Right lobe of liver (tissue), 6 donors: ENCODE data around the gene TMEM63C. TPM values are rescaled to one million over a fixed set of nuclear protein-coding genes. Genes with fewer than 3 reads are reported as not detected.

Experiments used
- ATAC-seq, 4 donors: fragments of 200-7000 bp; cut with Tn5 transposase; one replicate each; pipeline ENCODE4 v1.9.1; 2020; ENCODE audit warnings: mild to moderate bottlenecking in 4 of 4, moderate library complexity in 4 of 4
- DNase-seq, 3 donors: peaks; one replicate each; pipeline ENCODE4 v3.0.0-alpha.2; 2020
- H3K27ac ChIP-seq, 3 donors: fragments of 200-600 bp; one replicate each; pipeline ENCODE4 v1.8.0; 2022
- H3K27me3 ChIP-seq, 2 donors: fragments of 200-600 bp; one replicate each; pipeline ENCODE4 v1.8.0; 2022
- H3K36me3 ChIP-seq, 4 donors: fragments of 200-600 bp; sonication (generic) in 1 of 4; one replicate each; pipeline versions ENCODE4 v1.5.1 to v1.8.0; 2017 to 2022; ENCODE audit warnings: control low read depth in 1 of 4
- H3K4me1 ChIP-seq, 4 donors: fragments of 200-600 bp; sonication (generic) in 1 of 4; one replicate each; pipeline versions ENCODE4 v1.5.1 to v1.8.0; 2017 to 2022; ENCODE audit warnings: control low read depth in 1 of 4
- H3K4me3 ChIP-seq, 3 donors: fragments of 200-600 bp; one replicate each; pipeline ENCODE4 v1.8.0; 2022
- H3K9me3 ChIP-seq, 4 donors: fragments of 200-600 bp; sonication (generic) in 1 of 4; one replicate each; pipeline versions ENCODE4 v1.5.1 to v1.8.0; 2017 to 2022; ENCODE audit warnings: control low read depth in 1 of 4
- POLR2A ChIP-seq: fragments of 450-650 bp; IDR thresholded peaks from one replicate; pipeline ENCODE4 v1.6.1; 2017; ENCODE audit warnings: antibody characterized with exemption, mild to moderate bottlenecking
- WGBS: methylation state at CpG from one replicate; pipeline ENCODE4 v1.1.6; 2018; ENCODE audit warnings: low coverage, low lambda C conversion rate; ENCODE audit not compliant: insufficient coverage; ENCODE audit errors: missing lambda C conversion rate; 5-methylcytosine and 5-hydroxymethylcytosine counted together
- intact Hi-C, 2 donors: fragments of 100-400 bp; cut with DNase I; formaldehyde crosslinking; loops; one replicate each; pipeline versions ENCODE4 v1.11.2 to v1.14.1; 2022
- total RNA-seq, 6 experiments: library from RNA; depleted of rRNA in 2 of 6; stranded (reverse); fragments of >200 nt in 2 of 6; fragmentation: NEBNext Ultra II Directional in 3 of 6; extraction: Animal tissue kit (Norgen Biotek cat#: 25700) in 3 of 6; gene quantifications; one replicate each; pipeline versions ENCODE4 v1.1.0 to v1.2.4, GENCODE V29; 2016 to 2023
- TF ChIP-seq, protein P1 (sequence below), 4 donors: fragments of 200-600 bp in 3 of 4; fragments of 450-650 bp in 1 of 4; IDR thresholded peaks; one replicate each; pipeline versions ENCODE4 v1.5.1 to v1.8.0; 2016 to 2022; ENCODE audit warnings: antibody characterized with exemption in 4 of 4, mild to moderate bottlenecking in 2 of 4
- donor health status: DM: no; HTN: yes; CAD: no.
- donor health status: DM: no; HTN: no; CAD: no.
- donor health status: DM: no; HTN: no; CAD: no.
- donor health status: DM: no; HTN: yes; CAD: no.
- donor health status: DM: no; HTN: yes; CAD: no.

The TMEM63C gene
- total RNA-seq, 6 experiments from 2014 or later, result 0.07 to 0.82 (median 0.15) TPM; not detected in 2

DNA sequence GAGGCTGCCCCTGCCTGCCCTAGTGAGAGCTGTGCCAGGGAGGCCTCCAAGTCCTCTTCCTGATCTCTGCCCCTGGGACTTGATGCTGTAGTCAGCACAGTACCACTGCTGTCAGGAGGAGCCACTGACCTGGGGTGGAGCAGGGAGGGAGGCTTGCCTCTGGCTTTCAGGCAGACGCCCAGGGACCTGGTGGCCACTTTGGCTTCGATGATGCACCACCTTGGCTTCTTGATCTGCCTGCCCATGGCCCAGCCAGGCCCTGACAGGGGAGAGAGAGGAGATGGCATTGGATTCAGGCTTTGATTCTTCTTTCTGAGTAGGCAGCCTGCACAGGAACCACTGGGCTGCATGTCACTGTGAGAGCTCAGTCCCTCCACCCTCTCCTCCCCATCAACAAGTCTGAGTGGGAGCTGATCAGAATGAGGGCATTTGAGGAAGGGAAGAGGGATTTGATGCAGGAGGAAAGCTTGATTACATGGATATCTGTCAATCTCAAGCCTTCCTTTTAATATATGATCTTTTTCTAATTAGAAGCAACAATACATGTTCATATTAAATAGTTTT, 24.7 kb downstream of the TMEM63C start:
- H3K27ac ChIP-seq, result no peak overlapping the region
- H3K9me3 ChIP-seq, result no peaks in the 10 kb centered on the region
- TF ChIP-seq POLR2A, result no peak
- TF ChIP-seq, protein P1, sequence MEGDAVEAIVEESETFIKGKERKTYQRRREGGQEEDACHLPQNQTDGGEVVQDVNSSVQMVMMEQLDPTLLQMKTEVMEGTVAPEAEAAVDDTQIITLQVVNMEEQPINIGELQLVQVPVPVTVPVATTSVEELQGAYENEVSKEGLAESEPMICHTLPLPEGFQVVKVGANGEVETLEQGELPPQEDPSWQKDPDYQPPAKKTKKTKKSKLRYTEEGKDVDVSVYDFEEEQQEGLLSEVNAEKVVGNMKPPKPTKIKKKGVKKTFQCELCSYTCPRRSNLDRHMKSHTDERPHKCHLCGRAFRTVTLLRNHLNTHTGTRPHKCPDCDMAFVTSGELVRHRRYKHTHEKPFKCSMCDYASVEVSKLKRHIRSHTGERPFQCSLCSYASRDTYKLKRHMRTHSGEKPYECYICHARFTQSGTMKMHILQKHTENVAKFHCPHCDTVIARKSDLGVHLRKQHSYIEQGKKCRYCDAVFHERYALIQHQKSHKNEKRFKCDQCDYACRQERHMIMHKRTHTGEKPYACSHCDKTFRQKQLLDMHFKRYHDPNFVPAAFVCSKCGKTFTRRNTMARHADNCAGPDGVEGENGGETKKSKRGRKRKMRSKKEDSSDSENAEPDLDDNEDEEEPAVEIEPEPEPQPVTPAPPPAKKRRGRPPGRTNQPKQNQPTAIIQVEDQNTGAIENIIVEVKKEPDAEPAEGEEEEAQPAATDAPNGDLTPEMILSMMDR (IDR thresholded peaks at IDR 0.05), result no peak
- H3K4me3 ChIP-seq, result no peak overlapping the region
- intact Hi-C loops, result no loop called here
- ATAC-seq (no peak), DNase-seq (no peak)
- H3K36me3 ChIP-seq, result no peaks in the 10 kb centered on the region
- H3K4me1 ChIP-seq, result no peaks in the 10 kb centered on the region
- no peaks in the 10 kb centered on the region for H3K27me3 ChIP-seq
- WGBS, result no CpG with 5 or more reads among the region's 2 CpGs

DNA sequence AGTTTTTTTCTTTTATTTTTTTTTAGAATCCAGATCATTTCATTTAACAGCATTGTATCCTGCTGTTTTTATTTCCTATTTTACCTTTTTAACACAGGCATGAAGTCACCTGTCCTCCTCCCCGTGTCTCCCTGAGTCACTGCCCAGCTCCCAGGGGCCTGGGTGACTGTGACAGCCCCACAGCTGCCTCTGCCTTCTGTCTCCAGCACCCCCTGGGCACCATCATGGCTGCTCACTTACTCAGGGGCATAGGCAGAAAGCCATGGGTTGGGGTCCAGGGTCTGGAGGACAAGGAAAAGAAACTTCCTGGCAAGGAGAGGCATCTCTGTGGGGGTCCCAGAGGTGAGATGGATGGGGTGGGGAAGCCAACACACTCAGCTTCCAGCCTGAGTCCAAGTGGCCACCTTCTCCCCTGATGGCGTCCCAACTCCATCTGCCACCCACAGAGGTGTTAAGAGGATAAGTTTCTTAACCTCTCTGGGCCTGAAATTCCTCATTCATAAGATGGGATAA, 25.3 kb downstream of the TMEM63C start:
- H3K4me3 ChIP-seq, result no peak overlapping the region
- intact Hi-C loops, result no loop called here
- no peaks in the 10 kb centered on the region for H3K4me1 ChIP-seq
- 40% methylated on average over 1 of the region's 2 CpGs for whole genome bisulfite sequencing
- ATAC-seq (no peak), DNase-seq (no peak)
- no peak overlapping the region for H3K27ac ChIP-seq
- no peak for TF ChIP-seq POLR2A
- TF ChIP-seq, protein P1 (IDR thresholded peaks at IDR 0.05), result no peak
- H3K36me3 ChIP-seq, result no peaks in the 10 kb centered on the region
- no peaks in the 10 kb centered on the region for H3K27me3 ChIP-seq
- no peaks in the 10 kb centered on the region for H3K9me3 ChIP-seq

DNA sequence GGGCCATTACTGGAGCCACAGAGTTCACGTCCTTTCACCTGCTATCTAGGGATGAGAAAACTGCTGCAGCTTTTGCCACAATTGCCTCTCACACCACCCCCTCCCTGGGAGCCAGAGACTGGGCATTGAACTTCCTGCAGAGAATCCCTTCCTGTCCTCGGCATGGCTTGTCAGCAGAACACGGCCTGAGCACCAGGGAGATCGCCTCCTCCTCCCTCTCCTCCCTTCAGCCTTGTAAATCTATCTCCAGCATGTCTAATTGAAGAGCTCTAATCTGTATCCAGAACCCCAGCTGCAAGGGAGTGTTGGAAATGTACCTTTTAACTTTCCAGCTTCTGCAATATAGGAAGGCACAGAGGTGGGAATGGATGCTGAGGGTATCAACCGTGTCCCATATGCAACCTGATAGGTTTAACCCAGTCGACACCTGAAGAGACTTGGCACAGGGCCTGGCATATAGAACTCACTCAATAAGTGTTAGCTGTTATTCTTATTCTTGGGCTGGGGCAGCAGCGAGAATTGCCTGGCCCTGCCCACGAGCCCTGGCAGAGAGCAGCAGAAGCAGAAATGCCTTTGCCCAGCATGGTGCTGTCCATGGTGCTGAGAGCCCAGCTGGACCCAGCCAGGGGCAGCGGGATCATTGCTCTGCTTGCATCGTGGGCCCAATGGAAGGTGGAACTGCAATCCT, 26.8 kb downstream of the TMEM63C start:
- no peaks in the 10 kb centered on the region for H3K9me3 ChIP-seq
- DNase-seq, result peak; percentile 75 to 80 (median 76)
- ATAC-seq, result peak; percentile 84 to 96 (median 90)
- WGBS, result 14% methylated on average over 4 of the region's 10 CpGs
- intact Hi-C loops, result no loop called here
- no peaks in the 10 kb centered on the region for H3K27me3 ChIP-seq
- H3K4me3 ChIP-seq, result no peak overlapping the region
- no peak for TF ChIP-seq POLR2A
- TF ChIP-seq, protein P1 (IDR thresholded peaks at IDR 0.05), result no peak
- H3K4me1 ChIP-seq, result no peaks in the 10 kb centered on the region
- no peaks in the 10 kb centered on the region for H3K36me3 ChIP-seq
- H3K27ac ChIP-seq, result no peak overlapping the region

DNA sequence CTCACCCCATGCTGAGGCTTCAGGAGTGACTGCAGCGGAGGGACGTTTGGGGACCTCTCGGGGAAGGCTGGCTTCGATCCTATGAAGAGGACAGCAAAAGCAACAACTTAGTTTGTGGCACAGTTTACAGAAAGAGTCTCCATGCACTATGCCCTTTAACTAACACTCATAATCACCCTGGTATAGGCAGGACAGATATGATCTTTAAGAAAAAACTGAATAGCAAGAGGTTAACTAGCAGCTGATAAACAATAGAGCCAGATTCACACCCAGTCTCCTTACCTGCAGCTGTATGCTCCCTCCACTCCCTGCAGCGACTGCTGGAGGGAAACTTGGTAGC, 27.4 kb downstream of the TMEM63C start:
- Histone ChIP-seq H3K4me3 (no peak overlapping the region), H3K27me3 (no peaks in the 10 kb centered on the region), H3K27ac (no peak overlapping the region), H3K9me3 (no peaks in the 10 kb centered on the region), H3K36me3 (no peaks in the 10 kb centered on the region), H3K4me1 (no peaks in the 10 kb centered on the region)
- intact Hi-C loops, result no loop called here
- ATAC-seq (no peak), DNase-seq (no peak)
- 86% methylated on average over 1 of the region's 5 CpGs for WGBS
- TF ChIP-seq, protein P1 (IDR thresholded peaks at IDR 0.05), result no peak
- no peak for TF ChIP-seq POLR2A
